Astrocyte (in vitro differentiated cells and primary cell): ENCODE results near the gene KRT84. TPM values are rescaled to one million over a fixed set of nuclear protein-coding genes. Genes with fewer than 3 reads are reported as not detected.
A peak's percentile ranks its signal among the peaks of the same experiment; 100 is the strongest.

Experiments used
- DNase-seq: peaks from one replicate; pipeline ENCODE4 v3.0.0-alpha.2; 2010; ENCODE audit warnings: low read depth
- FAIRE-seq: peaks from 2 replicates; lab custom pipeline; 2011; peaks lifted over from hg19 to GRCh38; lab: Jason Lieb, UNC
- H2AFZ ChIP-seq: 2 replicates; pipeline ENCODE4 v1.6.0; 2012; ENCODE audit warnings: low read depth, low read length, inconsistent platforms
- H3K27ac ChIP-seq: 2 replicates; pipeline ENCODE4 v1.5.1; 2011; ENCODE audit warnings: low read depth, low read length, inconsistent platforms
- H3K27me3 ChIP-seq: 2 replicates; pipeline ENCODE4 v1.6.0; 2011; ENCODE audit warnings: low read length, inconsistent platforms; ENCODE audit not compliant: insufficient read depth
- H3K36me3 ChIP-seq: 2 replicates; pipeline ENCODE4 v1.5.1; 2011; ENCODE audit warnings: low read length, inconsistent platforms; ENCODE audit not compliant: insufficient read depth
- H3K4me1 ChIP-seq: 2 replicates; pipeline ENCODE4 v1.5.1; 2011; ENCODE audit warnings: low read length, inconsistent platforms; ENCODE audit not compliant: insufficient read depth
- H3K4me2 ChIP-seq: 2 replicates; pipeline ENCODE4 v1.6.0; 2012; ENCODE audit warnings: low read length, inconsistent platforms
- H3K4me3 ChIP-seq: 2 replicates; pipeline ENCODE4 v1.5.1; 2011; ENCODE audit warnings: low read depth, mild to moderate bottlenecking, low read length, inconsistent platforms; ENCODE audit not compliant: insufficient read depth
- H3K79me2 ChIP-seq: 2 replicates; pipeline ENCODE4 v1.6.0; 2012; ENCODE audit warnings: mild to moderate bottlenecking, low read length, inconsistent platforms; ENCODE audit not compliant: insufficient read depth
- H3K9ac ChIP-seq: 2 replicates; pipeline ENCODE4 v1.6.0; 2012; ENCODE audit warnings: mild to moderate bottlenecking, low read length, inconsistent platforms
- H3K9me3 ChIP-seq: 2 replicates; pipeline ENCODE4 v1.5.1; 2012; ENCODE audit warnings: low read depth, mild to moderate bottlenecking, low read length, inconsistent platforms; ENCODE audit not compliant: insufficient read depth
- H4K20me1 ChIP-seq: 2 replicates; pipeline ENCODE4 v1.6.0; 2012; ENCODE audit warnings: low read length, inconsistent platforms; ENCODE audit not compliant: insufficient read depth
- H3K27ac Mint-ChIP-seq: one replicate; pipeline ENCODE4 v1.8.0; 2021; ENCODE audit warnings: mild to moderate bottlenecking, mixed read lengths; ENCODE audit not compliant: unreplicated experiment
- H3K27me3 Mint-ChIP-seq: one replicate; pipeline ENCODE4 v1.8.0; 2021; ENCODE audit warnings: low read depth, mixed read lengths; ENCODE audit not compliant: unreplicated experiment
- H3K36me3 Mint-ChIP-seq: one replicate; pipeline ENCODE4 v1.8.0; 2021; ENCODE audit warnings: low read depth, mixed read lengths; ENCODE audit not compliant: unreplicated experiment
- H3K4me1 Mint-ChIP-seq: one replicate; pipeline ENCODE4 v1.8.0; 2021; ENCODE audit warnings: low read depth, mixed read lengths; ENCODE audit not compliant: unreplicated experiment
- H3K4me3 Mint-ChIP-seq: one replicate; pipeline ENCODE4 v1.8.0; 2021; ENCODE audit warnings: mild to moderate bottlenecking, moderate library complexity, mixed read lengths; ENCODE audit not compliant: unreplicated experiment
- H3K9me3 Mint-ChIP-seq: one replicate; pipeline ENCODE4 v1.8.0; 2021; ENCODE audit warnings: mild to moderate bottlenecking, mixed read lengths; ENCODE audit not compliant: unreplicated experiment
- CTCF ChIP-seq: IDR thresholded peaks from 2 replicates; pipeline ENCODE4 v1.5.1; 2011; ENCODE audit warnings: low read depth, mild to moderate bottlenecking, inconsistent platforms, low read length, moderate library complexity; ENCODE audit not compliant: insufficient read depth
- EZH2 ChIP-seq: IDR thresholded peaks from 2 replicates; pipeline ENCODE4 v1.6.1; 2012; ENCODE audit warnings: mild to moderate bottlenecking, low read length, inconsistent platforms; ENCODE audit not compliant: insufficient read depth
- total RNA-seq: library from RNA; stranded (reverse); gene quantifications from 2 replicates; pipeline ENCODE4 v1.2.1, GENCODE V29; 2021

The KRT84 gene
- total RNA-seq, 1 donor from 2014 or later = not detected

- no peak for TF ChIP-seq CTCF
- no peak for TF ChIP-seq EZH2
- peaks cover 2% of the 10 kb centered on the region for H3K36me3 Mint-ChIP-seq
- H3K4me3 Mint-ChIP-seq = no peak overlapping the region
- DNase-seq (no peak), FAIRE-seq (no peak)
- peaks cover 7% of the 10 kb centered on the region for H3K4me1 Mint-ChIP-seq
- Histone ChIP-seq H3K4me3 (no peak overlapping the region), H2AFZ (no peak overlapping the region), H3K36me3 (no peaks in the 10 kb centered on the region), H4K20me1 (no peaks in the 10 kb centered on the region), H3K79me2 (no peaks in the 10 kb centered on the region), H3K4me1 (no peaks in the 10 kb centered on the region), H3K9me3 (peaks cover 4% of the 10 kb centered on the region), H3K9ac (no peak overlapping the region), H3K4me2 (no peak overlapping the region), H3K27me3 (peaks cover 10% of the 10 kb centered on the region), H3K27ac (no peak overlapping the region)
- peak overlapping the region; percentile 12 for H3K27ac Mint-ChIP-seq
- peaks cover 31% of the 10 kb centered on the region for H3K27me3 Mint-ChIP-seq
- peaks cover 15% of the 10 kb centered on the region for H3K9me3 Mint-ChIP-seq
These were observed 47.1 kb downstream of the KRT84 start for GRCh38 chr12:52338241-52338960.

GRCh38 chr12:52337054-52337453, 48.4 kb downstream of the KRT84 start:
- H3K36me3 ChIP-seq = no peaks in the 10 kb centered on the region
- H3K9me3 ChIP-seq = peaks cover 4% of the 10 kb centered on the region
- no peak for TF ChIP-seq EZH2
- TF ChIP-seq CTCF = no peak
- peaks cover 7% of the 10 kb centered on the region for H3K4me1 Mint-ChIP-seq
- H3K36me3 Mint-ChIP-seq = no peaks in the 10 kb centered on the region
- no peaks in the 10 kb centered on the region for H3K79me2 ChIP-seq
- no peak overlapping the region for H3K27ac ChIP-seq
- no peaks in the 10 kb centered on the region for H3K4me1 ChIP-seq
- no peak overlapping the region for H3K4me2 ChIP-seq
- no peaks in the 10 kb centered on the region for H4K20me1 ChIP-seq
- peaks cover 37% of the 10 kb centered on the region for H3K27me3 Mint-ChIP-seq
- H3K4me3 Mint-ChIP-seq = no peak overlapping the region
- peak overlapping the region; percentile 37 for H3K27ac Mint-ChIP-seq
- H3K9ac ChIP-seq = no peak overlapping the region
- peak; percentile 5 for DNase-seq
- no peak overlapping the region for H3K4me3 ChIP-seq
- no peak overlapping the region for H2AFZ ChIP-seq
- H3K9me3 Mint-ChIP-seq = peaks cover 8% of the 10 kb centered on the region
- peaks cover 10% of the 10 kb centered on the region for H3K27me3 ChIP-seq
- no peak for FAIRE-seq

- H3K27ac Mint-ChIP-seq = peak overlapping the region; percentile 37
- Histone ChIP-seq H3K4me1 (no peaks in the 10 kb centered on the region), H3K9ac (no peak overlapping the region), H3K4me3 (no peak overlapping the region), H3K27ac (no peak overlapping the region), H3K79me2 (no peaks in the 10 kb centered on the region), H4K20me1 (no peaks in the 10 kb centered on the region), H3K27me3 (peaks cover 10% of the 10 kb centered on the region), H3K36me3 (no peaks in the 10 kb centered on the region), H3K4me2 (no peak overlapping the region), H3K9me3 (peaks cover 4% of the 10 kb centered on the region), H2AFZ (no peak overlapping the region)
- DNase-seq (no peak), FAIRE-seq (no peak)
- no peak overlapping the region for H3K4me3 Mint-ChIP-seq
- H3K4me1 Mint-ChIP-seq = peaks cover 7% of the 10 kb centered on the region
- H3K36me3 Mint-ChIP-seq = no peaks in the 10 kb centered on the region
- TF ChIP-seq EZH2 (no peak), CTCF (no peak)
- H3K9me3 Mint-ChIP-seq = peaks cover 8% of the 10 kb centered on the region
- peaks cover 37% of the 10 kb centered on the region for H3K27me3 Mint-ChIP-seq
These were observed 48.8 kb downstream of the KRT84 start for GRCh38 chr12:52336641-52337040.
